Right ventricle myocardium inferior (tissue), 1 donor: ENCODE measurements around the gene CR2. TPM values are rescaled to one million over a fixed set of nuclear protein-coding genes. Genes with fewer than 3 reads are reported as not detected.

Experiments used
- total RNA-seq: library from RNA; stranded (reverse); fragmentation: NEBNext Ultra II Directional; extraction: Animal tissue kit (Norgen Biotek cat#: 25700); gene quantifications from one replicate; pipeline ENCODE4 v1.2.1, GENCODE V29; 2021
- donor health status: DM: no; HTN: yes; CAD: no; lungs with severe emphysema.

Gene CR2
- total RNA-seq, 1 donor from 2014 or later = not detected

Other genes with a start within 250 kb of the CR2 start
- 68.9 TPM for gene CD55, start 132.7 kb upstream of the CR2 start, total RNA-seq
- 2.9 TPM for gene CR1, start 41.8 kb downstream of the CR2 start, total RNA-seq
- not detected for gene CR1L, start 190.8 kb downstream of the CR2 start, total RNA-seq